Caco-2 (cell line): Measurements from ENCODE around the gene TSEN2. TPM values are rescaled to one million over a fixed set of nuclear protein-coding genes. Genes with fewer than 3 reads are reported as not detected.

Source experiments
- BruUV-seq: library from RNA; stranded (reverse); fragments of 400-500 nt; replicated peaks from 2 replicates; lab custom pipeline; 2021; lab: Mats Ljungman, UMichigan
- CTCF ChIA-PET: fragments of 300-600 bp; sonication (Branson Sonifier 250); formaldehyde crosslinking; loops from one replicate; lab custom pipeline; 2022; ENCODE audit warnings: antibody characterized with exemption; lab: Charles Lee
- POLR2A ChIA-PET: fragments of 300-600 bp; sonication (Branson Sonifier 250); formaldehyde crosslinking; loops from one replicate; lab custom pipeline; 2022; ENCODE audit warnings: antibody characterized with exemption; lab: Charles Lee
- DNase-seq, 2 experiments: peaks; one replicate each; pipeline versions ENCODE4 v3.0.0 to v3.0.0-alpha.2; 2020 to 2022
- H3K27me3 ChIP-seq: replicated peaks from 2 replicates; pipeline ENCODE4 v1.6.0; 2011; ENCODE audit warnings: low read length; ENCODE audit not compliant: control insufficient read depth, insufficient read depth
- H3K36me3 ChIP-seq: 2 replicates; pipeline ENCODE4 v1.5.1; 2011; ENCODE audit warnings: low read length; ENCODE audit not compliant: control insufficient read depth, insufficient read depth
- H3K4me1 ChIP-seq: fragments of 250-450 bp; sonication (Bioruptor Pico); 2 replicates; pipeline ENCODE4 v1.5.1; 2020; ENCODE audit warnings: mild to moderate bottlenecking
- H3K4me3 ChIP-seq: 2 replicates; pipeline ENCODE4 v1.5.1; 2011; ENCODE audit warnings: low read depth, mild to moderate bottlenecking, control low read depth, low read length
- H3K9me3 ChIP-seq: fragments of 250-450 bp; sonication (Bioruptor Pico); 2 replicates; pipeline ENCODE4 v1.5.1; 2020; ENCODE audit warnings: mild to moderate bottlenecking, moderate library complexity
- H3K27ac Mint-ChIP-seq: one replicate; pipeline ENCODE4 v1.8.0; 2022; ENCODE audit warnings: mixed read lengths; ENCODE audit not compliant: unreplicated experiment
- H3K27me3 Mint-ChIP-seq: one replicate; pipeline ENCODE4 v1.8.0; 2022; ENCODE audit warnings: mixed read lengths; ENCODE audit not compliant: insufficient read depth, unreplicated experiment
- H3K36me3 Mint-ChIP-seq: one replicate; pipeline ENCODE4 v1.8.0; 2022; ENCODE audit warnings: mild to moderate bottlenecking, mixed read lengths; ENCODE audit not compliant: insufficient read depth, unreplicated experiment
- H3K4me1 Mint-ChIP-seq: one replicate; pipeline ENCODE4 v1.8.0; 2022; ENCODE audit warnings: low read depth, mixed read lengths; ENCODE audit not compliant: unreplicated experiment
- H3K4me3 Mint-ChIP-seq: one replicate; pipeline ENCODE4 v1.8.0; 2022; ENCODE audit warnings: mild to moderate bottlenecking, moderate library complexity, mixed read lengths; ENCODE audit not compliant: unreplicated experiment
- H3K9me3 Mint-ChIP-seq: one replicate; pipeline ENCODE4 v1.8.0; 2022; ENCODE audit warnings: mixed read lengths; ENCODE audit not compliant: unreplicated experiment
- CTCF ChIP-seq, 2 experiments: fragments of 200-600 bp in 1 of 2; IDR thresholded peaks; 1 replicate in 1 of 2; 2 replicates in 1 of 2; pipeline versions ENCODE4 v1.5.1 to v1.8.0; 2011 to 2022; ENCODE audit warnings: antibody characterized with exemption in 1 of 2, control low read depth in 1 of 2, inconsistent platforms in 1 of 2, low read depth in 1 of 2, low read length in 1 of 2, mild to moderate bottlenecking in 1 of 2, moderate library complexity in 1 of 2; ENCODE audit not compliant: insufficient read depth in 1 of 2, severe bottlenecking in 1 of 2, unreplicated experiment in 1 of 2
- intact Hi-C: fragments of 100-400 bp; cut with micrococcal nuclease; formaldehyde crosslinking; loops from one replicate; pipeline ENCODE4 v1.10.0; 2022; ENCODE audit not compliant: unreplicated experiment
- total RNA-seq: library from RNA; stranded (reverse); gene quantifications from 2 replicates; pipeline ENCODE4 v1.2.3, GENCODE V29; 2022

The TSEN2 gene
- total RNA-seq, 1 experiment from 2014 or later: 19.6 TPM

GRCh38 chr3:12574131-12574530, 89.9 kb downstream of the TSEN2 start:
- Mint-ChIP-seq H3K4me3 (no peak overlapping the region), H3K27me3 (no peaks in the 10 kb centered on the region), H3K36me3 (peaks cover 89% of the 10 kb centered on the region), H3K4me1 (no peaks in the 10 kb centered on the region), H3K9me3 (no peaks in the 10 kb centered on the region), H3K27ac (no peak overlapping the region)
- Histone ChIP-seq H3K27me3 (no peaks in the 10 kb centered on the region), H3K4me1 (no peaks in the 10 kb centered on the region), H3K4me3 (no peak overlapping the region), H3K9me3 (0 out of 2 replicates have a peak, but pooled peaks cover 2% of the 10 kb centered on the region), H3K36me3 (peaks cover 1% of the 10 kb centered on the region)
- TF ChIP-seq CTCF (IDR thresholded peaks at IDR 0.05; ENCODE audit: insufficient read depth in 1 of 2, low read depth in 1 of 2, low read length in 1 of 2, severe bottlenecking in 1 of 2, unreplicated experiment in 1 of 2): no peak
- BruUV-seq: no TSS peak
- intact Hi-C loops: no loop called here
- DNase-seq: no peak
- ChIA-PET POLR2A (no interaction called here), CTCF (no interaction called here)

- Mint-ChIP-seq H3K4me1 (no peaks in the 10 kb centered on the region), H3K36me3 (peaks cover 90% of the 10 kb centered on the region), H3K27ac (no peak overlapping the region), H3K9me3 (no peaks in the 10 kb centered on the region), H3K4me3 (no peak overlapping the region), H3K27me3 (no peaks in the 10 kb centered on the region)
- TF ChIP-seq CTCF (IDR thresholded peaks at IDR 0.05; ENCODE audit: insufficient read depth in 1 of 2, low read depth in 1 of 2, low read length in 1 of 2, severe bottlenecking in 1 of 2, unreplicated experiment in 1 of 2): no peak
- CTCF ChIA-PET: no interaction called here
- no peak overlapping the region for H3K4me3 ChIP-seq
- peaks cover 3% of the 10 kb centered on the region for H3K36me3 ChIP-seq
- intact Hi-C loops: no loop called here
- no TSS peak for BruUV-seq
- POLR2A ChIA-PET: interaction anchor here (0.6 kb wide), 1 partner anchor 12 kb away, joined by 3 read pairs; no protein-coding TSS in a partner anchor
- H3K27me3 ChIP-seq: no peaks in the 10 kb centered on the region
- H3K9me3 ChIP-seq: 0 out of 2 replicates have a peak, but pooled peaks cover 2% of the 10 kb centered on the region
- no peaks in the 10 kb centered on the region for H3K4me1 ChIP-seq
- no peak for DNase-seq
These were observed 90.4 kb downstream of the TSEN2 start for GRCh38 chr3:12574661-12575060.

GRCh38 chr3:12577379-12577778, 93.1 kb downstream of the TSEN2 start:
- Mint-ChIP-seq H3K4me3 (no peak overlapping the region), H3K9me3 (no peaks in the 10 kb centered on the region), H3K27ac (no peak overlapping the region), H3K27me3 (no peaks in the 10 kb centered on the region), H3K4me1 (no peaks in the 10 kb centered on the region), H3K36me3 (peaks cover 91% of the 10 kb centered on the region)
- Histone ChIP-seq H3K9me3 (0 out of 2 replicates have a peak, but pooled peaks cover 2% of the 10 kb centered on the region), H3K4me1 (no peaks in the 10 kb centered on the region), H3K4me3 (no peak overlapping the region), H3K36me3 (peaks cover 7% of the 10 kb centered on the region), H3K27me3 (no peaks in the 10 kb centered on the region)
- DNase-seq: no peak
- no peak for TF ChIP-seq CTCF (IDR thresholded peaks at IDR 0.05; ENCODE audit: insufficient read depth in 1 of 2, low read depth in 1 of 2, low read length in 1 of 2, severe bottlenecking in 1 of 2, unreplicated experiment in 1 of 2)
- no TSS peak for BruUV-seq
- POLR2A ChIA-PET: no interaction called here
- intact Hi-C loops: no loop called here
- CTCF ChIA-PET: interaction anchor here (0.6 kb wide), 1 partner anchor 319 kb away, joined by 3 read pairs; no protein-coding TSS in a partner anchor
